ENCODE data around the gene GJB1. TPM values are rescaled to one million over a fixed set of nuclear protein-coding genes. Genes with fewer than 3 reads are reported as not detected.
"Not testable (repeated sequence)": the region's sequence is repeated elsewhere in the genome, so short reads cannot be mapped to it uniquely, and the experiment has no call there.

The GJB1 gene
- 64.0 TPM for polyA plus RNA-seq
- long read RNA-seq, donor 1, transcript GJB1-207 (2 exons, 1,603 nt), result major isoform, 27 of 36 reads
- long read RNA-seq, donor 1, partial matches to known transcripts, result 7 of 36 reads
- long read RNA-seq, donor 1, other reads (novel, unspliced or antisense), result 0 of 36 reads
- long read RNA-seq, donor 2, transcript GJB1-207 (2 exons, 1,603 nt), result major isoform, 52 of 117 reads
- long read RNA-seq, donor 2, partial matches to known transcripts, result 64 of 117 reads
- long read RNA-seq, donor 2, other reads (novel, unspliced or antisense), result 0 of 117 reads
- long read RNA-seq, donor 3, transcript GJB1-207 (2 exons, 1,603 nt), result major isoform, 84 of 86 reads
- long read RNA-seq, donor 3, partial matches to known transcripts, result 0 of 86 reads
- long read RNA-seq, donor 3, other reads (novel, unspliced or antisense), result 0 of 86 reads
- long read RNA-seq, donor 4, transcript GJB1-207 (2 exons, 1,603 nt), result major isoform, 13 of 13 reads
- long read RNA-seq, donor 4, partial matches to known transcripts, result 0 of 13 reads
- long read RNA-seq, donor 4, other reads (novel, unspliced or antisense), result 0 of 13 reads
- long read RNA-seq, donor 5, transcript GJB1-207 (2 exons, 1,603 nt), result major isoform, 40 of 40 reads
- long read RNA-seq, donor 5, partial matches to known transcripts, result 0 of 40 reads
- long read RNA-seq, donor 5, other reads (novel, unspliced or antisense), result 0 of 40 reads
- long read RNA-seq, donor 6, transcript GJB1-207 (2 exons, 1,603 nt), result major isoform, 27 of 81 reads
- long read RNA-seq, donor 6, partial matches to known transcripts, result 53 of 81 reads
- long read RNA-seq, donor 6, other reads (novel, unspliced or antisense), result 0 of 81 reads
- long read RNA-seq, donor 7, transcript GJB1-207 (2 exons, 1,603 nt), result major isoform, 22 of 48 reads
- long read RNA-seq, donor 7, partial matches to known transcripts, result 26 of 48 reads
- long read RNA-seq, donor 7, other reads (novel, unspliced or antisense), result 0 of 48 reads
- long read RNA-seq, donor 8, transcript GJB1-207 (2 exons, 1,603 nt), result major isoform, 65 of 126 reads
- long read RNA-seq, donor 8, partial matches to known transcripts, result 60 of 126 reads
- long read RNA-seq, donor 8, other reads (novel, unspliced or antisense), result 0 of 126 reads
- long read RNA-seq, donor 9, transcript GJB1-207 (2 exons, 1,603 nt), result major isoform, 43 of 90 reads
- long read RNA-seq, donor 9, partial matches to known transcripts, result 47 of 90 reads
- long read RNA-seq, donor 9, other reads (novel, unspliced or antisense), result 0 of 90 reads
- long read RNA-seq, donor 10, transcript GJB1-207 (2 exons, 1,603 nt), result major isoform, 55 of 97 reads
- long read RNA-seq, donor 10, partial matches to known transcripts, result 42 of 97 reads
- long read RNA-seq, donor 10, other reads (novel, unspliced or antisense), result 0 of 97 reads
- long read RNA-seq, donor 11, transcript GJB1-207 (2 exons, 1,603 nt), result major isoform, 35 of 59 reads
- long read RNA-seq, donor 11, partial matches to known transcripts, result 22 of 59 reads
- long read RNA-seq, donor 11, other reads (novel, unspliced or antisense), result 0 of 59 reads

- H3K27me3 ChIP-seq (ENCODE audit: control insufficient read depth, insufficient read depth, low read length), result no peaks in the 10 kb centered on the region
- no peaks in the 10 kb centered on the region for H3K9me3 ChIP-seq (ENCODE audit: control insufficient read depth, low read depth, low read length)
- H3K36me3 ChIP-seq (ENCODE audit: control insufficient read depth, insufficient read depth, low read length), result peaks cover 3% of the 10 kb centered on the region
- peak in 1 of 2 donors; percentile 15 for DNase-seq
- H3K27ac ChIP-seq (ENCODE audit: low read length), result peak within 1 kb of the TSS; percentile 2
- no CpG with 5 or more reads among the region's 18 CpGs for WGBS (ENCODE audit: insufficient coverage, low lambda C conversion rate)
- peaks cover 42% of the 10 kb centered on the region for H3K4me1 ChIP-seq (ENCODE audit: control insufficient read depth, insufficient read depth, low read length)
- H3K4me3 ChIP-seq (ENCODE audit: low read length), result no peak within 1 kb of the TSS
Observed at GRCh38 chrX:71222929-71223328, at the start of gene GJB1. GJB1 (plus strand) TSS chrX:71223224; CDS start chrX:71223708, 484 bp downstream.

- WGBS (ENCODE audit: insufficient coverage, low lambda C conversion rate), result no CpG with 5 or more reads among the region's 2 CpGs
- no peaks in the 10 kb centered on the region for H3K9me3 ChIP-seq (ENCODE audit: control insufficient read depth, low read depth, low read length)
- H3K27ac ChIP-seq (ENCODE audit: low read length), result no peak overlapping the region
- no peaks in the 10 kb centered on the region for H3K4me1 ChIP-seq (ENCODE audit: control insufficient read depth, insufficient read depth, low read length)
- DNase-seq, result no peak
- H3K36me3 ChIP-seq (ENCODE audit: control insufficient read depth, insufficient read depth, low read length), result no peaks in the 10 kb centered on the region
- H3K4me3 ChIP-seq (ENCODE audit: low read length), result no peak overlapping the region
- no peaks in the 10 kb centered on the region for H3K27me3 ChIP-seq (ENCODE audit: control insufficient read depth, insufficient read depth, low read length)
Observed at GRCh38 chrX:71173440-71173839, 49.6 kb upstream of the GJB1 start.

GRCh38 chrX:71174795-71175194, 48.2 kb upstream of the GJB1 start:
- no peaks in the 10 kb centered on the region for H3K9me3 ChIP-seq (ENCODE audit: control insufficient read depth, low read depth, low read length)
- H3K36me3 ChIP-seq (ENCODE audit: control insufficient read depth, insufficient read depth, low read length), result no peaks in the 10 kb centered on the region
- H3K4me1 ChIP-seq (ENCODE audit: control insufficient read depth, insufficient read depth, low read length), result no peaks in the 10 kb centered on the region
- no peaks in the 10 kb centered on the region for H3K27me3 ChIP-seq (ENCODE audit: control insufficient read depth, insufficient read depth, low read length)
- no CpG with 5 or more reads among the region's 1 CpG for WGBS (ENCODE audit: insufficient coverage, low lambda C conversion rate)
- H3K4me3 ChIP-seq (ENCODE audit: low read length), result no peak overlapping the region
- no peak for DNase-seq
- no peak overlapping the region for H3K27ac ChIP-seq (ENCODE audit: low read length)

- Histone ChIP-seq H3K36me3 (ENCODE audit: control insufficient read depth, insufficient read depth, low read length) (no peaks in the 10 kb centered on the region), H3K4me3 (ENCODE audit: low read length) (no peak overlapping the region), H3K9me3 (ENCODE audit: control insufficient read depth, low read depth, low read length) (no peaks in the 10 kb centered on the region), H3K27ac (ENCODE audit: low read length) (no peak overlapping the region), H3K27me3 (ENCODE audit: control insufficient read depth, insufficient read depth, low read length) (no peaks in the 10 kb centered on the region), H3K4me1 (ENCODE audit: control insufficient read depth, insufficient read depth, low read length) (no peaks in the 10 kb centered on the region)
- WGBS (ENCODE audit: insufficient coverage, low lambda C conversion rate), result no CpG with 5 or more reads among the region's 5 CpGs
- no peak for DNase-seq
Observed at GRCh38 chrX:71175531-71175930, 47.5 kb upstream of the GJB1 start.

- no peaks in the 10 kb centered on the region for H3K36me3 ChIP-seq (ENCODE audit: control insufficient read depth, insufficient read depth, low read length)
- H3K4me3 ChIP-seq (ENCODE audit: low read length), result no peak overlapping the region
- WGBS (ENCODE audit: insufficient coverage, low lambda C conversion rate), result no CpG with 5 or more reads among the region's 3 CpGs
- H3K9me3 ChIP-seq (ENCODE audit: control insufficient read depth, low read depth, low read length), result no peaks in the 10 kb centered on the region
- H3K27ac ChIP-seq (ENCODE audit: low read length), result no peak overlapping the region
- no peak for DNase-seq
- no peaks in the 10 kb centered on the region for H3K27me3 ChIP-seq (ENCODE audit: control insufficient read depth, insufficient read depth, low read length)
- peaks cover 3% of the 10 kb centered on the region for H3K4me1 ChIP-seq (ENCODE audit: control insufficient read depth, insufficient read depth, low read length)
Observed at GRCh38 chrX:71177327-71177726, 45.7 kb upstream of the GJB1 start.

- Histone ChIP-seq H3K9me3 (ENCODE audit: control insufficient read depth, low read depth, low read length) (no peaks in the 10 kb centered on the region), H3K4me3 (ENCODE audit: low read length) (no peak overlapping the region), H3K4me1 (ENCODE audit: control insufficient read depth, insufficient read depth, low read length) (peaks cover 15% of the 10 kb centered on the region), H3K27ac (ENCODE audit: low read length) (no peak overlapping the region), H3K36me3 (ENCODE audit: control insufficient read depth, insufficient read depth, low read length) (no peaks in the 10 kb centered on the region), H3K27me3 (ENCODE audit: control insufficient read depth, insufficient read depth, low read length) (no peaks in the 10 kb centered on the region)
- peak; percentile 51 to 52 for DNase-seq
- WGBS (ENCODE audit: insufficient coverage, low lambda C conversion rate), result no CpG with 5 or more reads among the region's 4 CpGs
Observed at GRCh38 chrX:71178908-71179307, 44.1 kb upstream of the GJB1 start.

- not testable (repeated sequence) for H3K27me3 ChIP-seq (ENCODE audit: control insufficient read depth, insufficient read depth, low read length); H3K36me3 ChIP-seq (ENCODE audit: control insufficient read depth, insufficient read depth, low read length); DNase-seq; H3K9me3 ChIP-seq (ENCODE audit: control insufficient read depth, low read depth, low read length); H3K4me3 ChIP-seq (ENCODE audit: low read length)
- WGBS (ENCODE audit: insufficient coverage, low lambda C conversion rate), result no CpG with 5 or more reads among the region's 9 CpGs
- Histone ChIP-seq H3K27ac (ENCODE audit: low read length) (peak overlapping the region; percentile 78), H3K4me1 (ENCODE audit: control insufficient read depth, insufficient read depth, low read length) (peaks cover 23% of the 10 kb centered on the region)
Observed at GRCh38 chrX:71180579-71181265, 42.3 kb upstream of the GJB1 start.

GRCh38 chrX:71181558-71181909, 41.5 kb upstream of the GJB1 start:
- WGBS (ENCODE audit: insufficient coverage, low lambda C conversion rate), result no CpG with 5 or more reads among the region's 10 CpGs
- no peaks in the 10 kb centered on the region for H3K36me3 ChIP-seq (ENCODE audit: control insufficient read depth, insufficient read depth, low read length)
- H3K4me1 ChIP-seq (ENCODE audit: control insufficient read depth, insufficient read depth, low read length), result peaks cover 23% of the 10 kb centered on the region
- peak overlapping the region; percentile 38 for H3K4me3 ChIP-seq (ENCODE audit: low read length)
- no peaks in the 10 kb centered on the region for H3K9me3 ChIP-seq (ENCODE audit: control insufficient read depth, low read depth, low read length)
- DNase-seq, result no peak
- H3K27me3 ChIP-seq (ENCODE audit: control insufficient read depth, insufficient read depth, low read length), result no peaks in the 10 kb centered on the region
- peak overlapping the region; percentile 78 for H3K27ac ChIP-seq (ENCODE audit: low read length)

GRCh38 chrX:71181910-71182799, 40.9 kb upstream of the GJB1 start:
- H3K27me3 ChIP-seq (ENCODE audit: control insufficient read depth, insufficient read depth, low read length), result no peaks in the 10 kb centered on the region
- peak; percentile 92 to 94 for DNase-seq
- no peaks in the 10 kb centered on the region for H3K36me3 ChIP-seq (ENCODE audit: control insufficient read depth, insufficient read depth, low read length)
- no peaks in the 10 kb centered on the region for H3K9me3 ChIP-seq (ENCODE audit: control insufficient read depth, low read depth, low read length)
- WGBS (ENCODE audit: insufficient coverage, low lambda C conversion rate), result no CpG with 5 or more reads among the region's 42 CpGs
- H3K4me1 ChIP-seq (ENCODE audit: control insufficient read depth, insufficient read depth, low read length), result peaks cover 23% of the 10 kb centered on the region
- peak overlapping the region; percentile 81 for H3K27ac ChIP-seq (ENCODE audit: low read length)
- peak overlapping the region; percentile 38 for H3K4me3 ChIP-seq (ENCODE audit: low read length)

Measured in large intestine (tissue), 12 donors.